GM21723 (cell line): Measurements from ENCODE around the gene CENPE.
A peak's percentile ranks its signal among the peaks of the same experiment; 100 is the strongest.
"Not testable (repeated sequence)": the region's sequence is repeated elsewhere in the genome, so short reads cannot be mapped to it uniquely, and the experiment has no call there.

Experiments used
- ATAC-seq: cut with Tn5 transposase; IDR thresholded peaks from one replicate; pipeline ENCODE4 v1.9.1; 2021; ENCODE audit warnings: mild to moderate bottlenecking, moderate library complexity; ENCODE audit not compliant: unreplicated experiment

The CENPE gene

GRCh38 chr4:103198111-103198765 is at the start of gene CENPE:
CENPE (minus strand) TSS chr4:103198343; CDS start chr4:103198319, 24 bp downstream.
- ATAC-seq, result peak; percentile 95

DNA sequence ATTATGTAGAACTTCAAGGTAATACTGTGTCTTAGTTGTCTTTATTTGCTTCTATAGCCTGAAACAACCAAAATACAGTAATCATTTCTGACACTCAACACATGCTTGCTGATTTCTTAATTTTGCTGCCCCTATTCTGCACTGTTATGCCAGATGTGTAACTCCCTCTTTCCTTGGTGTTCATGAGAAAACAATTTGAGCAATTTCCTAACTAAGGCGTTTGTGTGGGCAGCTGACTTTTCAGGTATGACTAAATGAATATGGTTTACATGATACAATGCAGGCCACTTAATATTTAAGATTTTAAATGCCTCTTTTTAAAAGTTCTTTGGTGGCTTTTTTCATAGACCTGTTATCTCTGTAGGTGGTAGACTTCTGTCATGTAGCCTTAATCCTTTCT is 46.1 kb upstream of the CENPE start:
- ATAC-seq, result no peak

DNA sequence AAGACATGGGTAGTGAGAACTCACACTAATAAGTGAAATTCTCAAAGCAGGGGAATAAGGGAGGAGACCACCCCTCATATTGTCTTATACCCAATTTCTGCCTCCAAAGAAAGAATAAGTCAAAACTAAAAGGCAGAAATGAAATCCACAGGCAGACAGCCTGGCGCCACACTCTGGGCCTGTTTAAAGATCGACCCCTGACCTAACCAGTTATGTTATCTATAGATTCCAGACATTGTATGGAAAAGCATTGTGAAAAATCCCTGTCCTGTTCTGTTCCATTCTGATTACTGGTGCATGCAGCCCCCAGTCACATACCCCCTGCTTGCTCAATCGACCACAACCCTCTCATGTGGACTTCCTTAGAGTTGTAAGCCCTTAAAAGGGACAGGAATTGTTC is 32.8 kb upstream of the CENPE start:
- ATAC-seq, result not testable (repeated sequence)

- not testable (repeated sequence) for ATAC-seq
These were observed 25.4 kb upstream of the CENPE start for GRCh38 chr4:103223556-103223955.

DNA sequence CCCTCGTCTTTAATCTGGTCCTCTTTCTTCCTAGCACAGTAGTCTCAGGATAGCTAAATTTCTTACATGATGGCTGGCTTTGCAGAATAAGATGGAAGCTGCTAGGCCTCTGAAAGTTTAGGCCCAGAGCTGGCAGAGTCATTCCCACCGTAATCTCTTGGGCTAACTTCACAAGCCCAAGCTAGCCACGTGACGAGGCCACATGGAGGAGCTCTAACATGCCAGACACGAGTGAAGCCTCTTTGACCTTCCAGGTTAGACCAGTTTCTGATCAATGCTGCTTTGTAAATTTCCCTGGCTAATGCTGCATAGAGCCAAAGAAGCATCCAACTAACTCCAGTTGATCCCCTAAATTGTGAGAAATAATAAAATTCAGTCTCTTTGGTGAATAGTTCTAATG is 9.5 kb upstream of the CENPE start:
- no peak for ATAC-seq

- ATAC-seq, result no peak
These were observed 6.0 kb upstream of the CENPE start for GRCh38 chr4:103204111-103204510.

DNA sequence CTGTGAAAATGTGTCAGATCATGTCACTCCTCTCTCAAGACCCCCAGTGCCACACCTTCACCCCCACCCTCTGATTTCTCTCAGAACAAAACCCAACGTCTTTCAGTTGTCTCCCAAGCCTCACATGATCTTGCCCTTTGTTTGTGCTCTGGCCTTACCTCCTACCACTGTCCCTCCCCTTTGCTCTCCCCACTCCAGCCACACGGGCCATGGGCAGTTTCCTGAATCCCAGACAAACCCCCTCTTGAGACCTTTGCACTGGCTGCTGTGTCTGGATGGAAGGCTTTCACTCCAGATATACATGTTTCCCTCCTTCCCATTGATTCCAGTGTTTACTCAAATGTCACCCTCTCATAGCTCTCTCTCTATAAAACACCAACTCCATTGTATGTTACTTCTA is 3.6 kb upstream of the CENPE start:
- ATAC-seq, result no peak

GRCh38 chr4:103201253-103201652 is 3.1 kb upstream of the CENPE start:
- no peak for ATAC-seq

GRCh38 chr4:103199009-103199408 is 866 bp upstream of the CENPE start:
- ATAC-seq, result no peak

DNA sequence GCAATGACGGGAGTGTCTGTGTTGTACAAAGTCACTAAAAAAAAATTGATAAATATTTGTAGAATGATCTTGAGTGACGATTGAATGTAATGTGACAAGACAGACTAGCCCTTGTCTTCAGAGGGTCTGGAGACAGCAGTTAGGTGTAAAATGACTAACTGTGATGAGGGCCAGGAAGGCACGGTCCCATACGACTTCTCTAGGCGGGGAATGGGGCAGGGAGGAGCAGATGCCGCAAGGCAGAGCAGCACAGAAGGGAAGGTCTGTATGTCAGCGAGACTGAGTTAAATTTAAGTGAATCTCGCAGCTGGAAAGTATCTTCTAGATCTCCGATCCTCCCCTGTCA is 405 bp downstream of the CENPE start:
- ATAC-seq, result peak; percentile 55

GRCh38 chr4:103193457-103193856 is 4.7 kb downstream of the CENPE start:
- no peak for ATAC-seq

GRCh38 chr4:103171006-103171405 is 27.1 kb downstream of the CENPE start:
- ATAC-seq, result no peak

DNA sequence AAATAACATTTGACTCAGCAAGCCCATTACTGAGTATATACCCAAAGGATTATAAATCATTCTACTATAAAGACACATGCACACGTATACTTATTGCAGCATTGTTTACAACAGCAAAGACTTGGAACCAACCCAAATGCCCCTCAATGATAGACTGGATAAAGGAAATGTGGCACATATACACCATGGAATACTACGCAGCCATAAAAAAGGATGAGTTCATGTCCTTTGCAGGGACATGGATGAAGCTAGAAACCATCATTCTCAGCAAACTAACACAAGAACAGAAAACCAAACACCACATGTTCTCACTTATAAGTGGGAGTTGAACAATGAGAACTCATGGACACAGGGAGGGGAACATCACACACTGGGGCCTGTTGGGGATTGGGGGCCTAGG is 28.4 kb downstream of the CENPE start:
- not testable (repeated sequence) for ATAC-seq

DNA sequence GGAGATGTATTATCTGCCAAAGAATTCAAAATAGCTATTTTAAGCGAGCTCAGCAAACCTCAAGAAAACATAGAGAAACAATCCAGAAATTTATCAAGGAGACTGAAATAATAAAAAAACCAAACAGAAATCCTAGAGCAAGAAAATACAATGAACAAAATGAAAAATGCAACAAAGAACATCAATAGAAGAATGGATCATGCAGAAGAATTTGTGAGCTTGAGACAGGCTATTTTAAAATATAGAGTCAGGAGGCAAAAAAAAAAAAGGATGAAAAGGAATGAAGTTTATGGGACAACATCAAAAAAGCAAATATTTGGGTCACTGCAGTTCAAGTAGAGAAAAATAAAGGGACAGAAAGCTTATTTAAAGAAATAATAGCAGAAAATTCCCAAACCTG is 29.1 kb downstream of the CENPE start:
- no peak for ATAC-seq

DNA sequence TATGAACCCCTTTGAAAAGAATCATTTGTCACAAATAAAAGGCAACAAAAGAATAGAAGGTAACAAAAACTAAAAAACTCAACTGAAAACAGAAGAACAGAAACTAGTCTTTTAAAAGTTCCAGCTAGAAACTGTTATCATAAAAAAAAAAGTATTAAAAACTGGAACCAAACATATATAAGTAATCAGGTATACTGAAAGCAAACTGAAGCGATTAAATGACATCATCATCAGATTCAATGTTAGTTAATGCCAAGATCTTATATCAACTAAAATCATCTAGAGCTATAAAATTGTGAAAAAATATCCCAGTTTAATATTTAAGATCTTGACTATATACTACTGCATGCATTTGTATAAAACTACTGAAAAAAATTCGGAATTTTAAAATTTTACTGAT is 36.0 kb downstream of the CENPE start:
- ATAC-seq, result no peak

DNA sequence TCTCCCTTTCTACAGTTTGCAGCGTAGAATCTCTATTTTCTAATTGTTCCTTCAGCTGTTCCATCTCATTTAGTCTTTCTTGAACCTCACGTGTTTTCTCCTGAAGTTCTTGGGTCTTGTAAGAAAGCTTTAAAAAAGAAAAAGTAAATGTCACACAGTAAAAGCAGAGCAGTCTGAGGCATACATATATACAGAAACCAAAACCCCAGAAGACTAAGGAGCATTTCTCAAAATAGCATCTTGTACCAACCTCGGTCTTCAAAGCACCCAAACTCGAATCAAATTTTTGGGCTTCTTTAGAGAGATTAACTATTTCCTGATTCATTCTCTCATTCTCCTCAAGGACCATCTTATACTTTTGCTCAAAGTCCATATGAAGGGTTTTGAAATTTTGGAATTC is 39.4 kb downstream of the CENPE start:
- no peak for ATAC-seq

GRCh38 chr4:103156106-103156505 is 42.0 kb downstream of the CENPE start:
- ATAC-seq, result no peak

DNA sequence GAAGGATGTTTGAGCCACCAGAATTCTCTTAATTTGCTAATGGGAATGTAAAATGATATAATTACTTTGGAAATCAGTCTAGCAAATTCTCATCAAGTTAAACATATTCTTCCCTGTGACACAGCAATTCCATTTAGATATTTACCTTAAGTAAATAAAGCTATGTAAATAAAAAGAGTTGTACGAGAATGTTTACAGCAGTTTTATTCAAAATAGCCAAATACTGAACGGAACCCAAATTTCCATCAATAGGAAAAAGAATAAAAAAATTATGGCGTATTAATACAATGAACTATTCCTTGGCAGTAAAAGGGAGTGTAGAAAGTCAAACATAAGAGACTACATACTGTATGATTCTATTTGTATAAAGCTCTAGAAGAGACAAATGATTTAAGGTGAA is 45.8 kb downstream of the CENPE start:
- ATAC-seq, result no peak

DNA sequence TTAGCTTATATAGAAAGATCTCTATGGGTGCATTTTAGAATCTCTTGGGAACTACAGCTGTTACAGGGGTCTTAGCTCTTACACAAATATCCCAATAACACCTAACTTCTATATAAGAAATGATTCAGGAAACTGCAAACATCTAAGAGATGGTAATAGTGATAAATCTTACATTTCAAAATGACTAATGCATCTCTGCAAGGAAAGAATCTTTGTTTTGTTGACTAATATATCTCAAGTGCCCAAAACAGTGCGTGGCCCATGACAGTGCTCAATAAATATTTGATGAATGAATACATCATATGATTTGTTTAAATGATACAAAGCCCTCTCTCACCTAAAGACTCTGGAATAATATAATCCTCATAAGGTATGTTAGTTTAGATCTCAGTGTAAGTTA is 47.5 kb downstream of the CENPE start:
- ATAC-seq, result no peak

- ATAC-seq, result no peak
These were observed 53.2 kb downstream of the CENPE start for GRCh38 chr4:103144926-103145325.

DNA sequence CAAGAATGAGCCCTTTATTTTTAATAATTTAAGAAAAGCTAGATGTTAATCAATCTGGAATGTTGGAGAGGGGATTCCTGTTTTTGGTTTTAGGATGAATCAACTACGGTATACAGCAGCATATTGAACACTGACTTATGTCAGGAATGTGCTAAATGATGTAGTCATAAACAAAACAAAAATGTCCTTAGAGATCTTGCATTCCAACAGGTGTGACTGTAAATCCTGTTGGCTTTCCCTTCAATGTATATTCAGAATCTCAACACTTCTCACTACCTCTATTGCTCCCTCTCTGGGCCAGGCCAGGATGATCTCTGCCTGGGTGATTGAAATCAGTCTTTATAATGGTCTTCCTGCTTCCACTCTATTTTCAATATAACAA is 60.7 kb downstream of the CENPE start:
- ATAC-seq, result no peak

- ATAC-seq, result no peak
These were observed 61.3 kb downstream of the CENPE start for GRCh38 chr4:103136671-103137445.

DNA sequence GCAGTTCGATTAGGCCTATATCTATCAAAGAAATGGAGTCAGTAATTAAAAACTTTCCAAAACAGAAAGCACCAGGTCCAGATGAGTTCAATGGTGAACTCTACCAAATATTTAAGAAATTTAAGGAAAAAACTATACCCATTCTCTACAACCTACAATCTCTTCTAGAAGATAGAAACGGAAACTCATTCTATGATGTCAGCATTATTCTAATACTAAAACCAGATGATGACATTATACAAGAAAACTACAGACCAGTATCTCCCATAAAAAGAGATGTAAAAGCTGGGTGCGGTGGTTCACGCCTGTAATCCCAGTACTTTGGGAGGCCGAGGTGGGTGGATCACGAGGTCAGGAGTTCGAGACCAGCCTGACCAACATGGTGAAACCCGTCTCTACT is 69.0 kb downstream of the CENPE start:
- no peak for ATAC-seq
